ENCODE results near the gene RNF181. TPM values are rescaled to one million over a fixed set of nuclear protein-coding genes. Genes with fewer than 3 reads are reported as not detected.
A peak's percentile ranks its signal among the peaks of the same experiment; 100 is the strongest.
"Not testable (repeated sequence)": the region's sequence is repeated elsewhere in the genome, so short reads cannot be mapped to it uniquely, and the experiment has no call there.

RNF181 gene
- total RNA-seq, 1 donor from 2014 or later = 155 TPM

- TF ChIP-seq CTCF (IDR thresholded peaks at IDR 0.05; ENCODE audit: unreplicated experiment) = no peak
- DNase-seq (ENCODE audit: low spot score) = no peak
- Mint-ChIP-seq H3K4me1 (ENCODE audit: unreplicated experiment) (peaks cover 12% of the 10 kb centered on the region), H3K9me3 (ENCODE audit: unreplicated experiment) (no peaks in the 10 kb centered on the region), H3K36me3 (ENCODE audit: low read depth, unreplicated experiment) (peaks cover 9% of the 10 kb centered on the region), H3K4me3 (ENCODE audit: unreplicated experiment) (peak overlapping the region; percentile 93), H3K27ac (ENCODE audit: unreplicated experiment) (no peak overlapping the region), H3K27me3 (ENCODE audit: unreplicated experiment) (peaks cover 12% of the 10 kb centered on the region)
Observed at GRCh38 chr2:85615413-85615728, 19.8 kb downstream of the RNF181 start.

GRCh38 chr2:85617723-85618122 lies 22.2 kb downstream of the RNF181 start:
- H3K4me1 Mint-ChIP-seq (ENCODE audit: unreplicated experiment); H3K9me3 Mint-ChIP-seq (ENCODE audit: unreplicated experiment); DNase-seq (ENCODE audit: low spot score): not testable (repeated sequence)
- peaks cover 11% of the 10 kb centered on the region for H3K27me3 Mint-ChIP-seq (ENCODE audit: unreplicated experiment)
- H3K27ac Mint-ChIP-seq (ENCODE audit: unreplicated experiment) = peak overlapping the region; percentile 36
- peak overlapping the region; percentile 93 for H3K4me3 Mint-ChIP-seq (ENCODE audit: unreplicated experiment)
- H3K36me3 Mint-ChIP-seq (ENCODE audit: low read depth, unreplicated experiment) = peaks cover 15% of the 10 kb centered on the region

- peaks cover 30% of the 10 kb centered on the region for H3K36me3 Mint-ChIP-seq (ENCODE audit: low read depth, unreplicated experiment)
- H3K27ac Mint-ChIP-seq (ENCODE audit: unreplicated experiment) = no peak overlapping the region
- H3K27me3 Mint-ChIP-seq (ENCODE audit: unreplicated experiment) = peaks cover 3% of the 10 kb centered on the region
- H3K4me3 Mint-ChIP-seq (ENCODE audit: unreplicated experiment) = no peak overlapping the region
- DNase-seq (ENCODE audit: low spot score) = no peak
- H3K9me3 Mint-ChIP-seq (ENCODE audit: unreplicated experiment) = no peaks in the 10 kb centered on the region
- peaks cover 7% of the 10 kb centered on the region for H3K4me1 Mint-ChIP-seq (ENCODE audit: unreplicated experiment)
- no peak for TF ChIP-seq CTCF (IDR thresholded peaks at IDR 0.05; ENCODE audit: unreplicated experiment)
Observed at GRCh38 chr2:85619617-85620016, 24.1 kb downstream of the RNF181 start.

GRCh38 chr2:85621338-85621737 lies 25.8 kb downstream of the RNF181 start:
- peaks cover 3% of the 10 kb centered on the region for H3K27me3 Mint-ChIP-seq (ENCODE audit: unreplicated experiment)
- no peak overlapping the region for H3K4me3 Mint-ChIP-seq (ENCODE audit: unreplicated experiment)
- no peak for TF ChIP-seq CTCF (IDR thresholded peaks at IDR 0.05; ENCODE audit: unreplicated experiment)
- no peak overlapping the region for H3K27ac Mint-ChIP-seq (ENCODE audit: unreplicated experiment)
- no peaks in the 10 kb centered on the region for H3K9me3 Mint-ChIP-seq (ENCODE audit: unreplicated experiment)
- peaks cover 7% of the 10 kb centered on the region for H3K4me1 Mint-ChIP-seq (ENCODE audit: unreplicated experiment)
- H3K36me3 Mint-ChIP-seq (ENCODE audit: low read depth, unreplicated experiment) = peaks cover 38% of the 10 kb centered on the region
- no peak for DNase-seq (ENCODE audit: low spot score)

GRCh38 chr2:85623991-85624390 lies 28.4 kb downstream of the RNF181 start:
- DNase-seq (ENCODE audit: low spot score) = no peak
- H3K4me3 Mint-ChIP-seq (ENCODE audit: unreplicated experiment) = peak overlapping the region; percentile 23
- peaks cover 1% of the 10 kb centered on the region for H3K4me1 Mint-ChIP-seq (ENCODE audit: unreplicated experiment)
- no peak overlapping the region for H3K27ac Mint-ChIP-seq (ENCODE audit: unreplicated experiment)
- peaks cover under 1% of the 10 kb centered on the region for H3K27me3 Mint-ChIP-seq (ENCODE audit: unreplicated experiment)
- no peak for TF ChIP-seq CTCF (IDR thresholded peaks at IDR 0.05; ENCODE audit: unreplicated experiment)
- H3K36me3 Mint-ChIP-seq (ENCODE audit: low read depth, unreplicated experiment) = peaks cover 36% of the 10 kb centered on the region
- H3K9me3 Mint-ChIP-seq (ENCODE audit: unreplicated experiment) = no peaks in the 10 kb centered on the region

GRCh38 chr2:85628658-85629057 lies 33.1 kb downstream of the RNF181 start:
- Mint-ChIP-seq H3K4me3 (ENCODE audit: unreplicated experiment) (no peak overlapping the region), H3K9me3 (ENCODE audit: unreplicated experiment) (no peaks in the 10 kb centered on the region), H3K27ac (ENCODE audit: unreplicated experiment) (no peak overlapping the region), H3K27me3 (ENCODE audit: unreplicated experiment) (peaks cover 1% of the 10 kb centered on the region), H3K4me1 (ENCODE audit: unreplicated experiment) (no peaks in the 10 kb centered on the region), H3K36me3 (ENCODE audit: low read depth, unreplicated experiment) (peaks cover 35% of the 10 kb centered on the region)
- TF ChIP-seq CTCF (IDR thresholded peaks at IDR 0.05; ENCODE audit: unreplicated experiment) = no peak
- DNase-seq (ENCODE audit: low spot score) = no peak
